Activated T-cell treated with anti-CD3 and anti-CD28 coated beads, Interleukin-2, amount 50 U/mL, for 4 hours (primary cell): ENCODE data around the gene PFAS. TPM values are rescaled to one million over a fixed set of nuclear protein-coding genes. Genes with fewer than 3 reads are reported as not detected.

Experiments used
- ATAC-seq, 2 donors: fragments of 200-7000 bp; cut with Tn5 transposase; one replicate each; pipeline ENCODE4 v1.10.0; 2021
- DNase-seq: peaks from one replicate; pipeline ENCODE4 v3.0.0-alpha.2; 2020
- H3K27me3 Mint-ChIP-seq: one replicate; pipeline ENCODE4 v1.8.0; 2021; ENCODE audit warnings: low read depth, mixed read lengths
- H3K36me3 Mint-ChIP-seq: one replicate; pipeline ENCODE4 v1.8.0; 2022; ENCODE audit warnings: mixed read lengths; ENCODE audit not compliant: insufficient read depth
- H3K4me1 Mint-ChIP-seq: one replicate; pipeline ENCODE4 v1.8.0; 2021; ENCODE audit warnings: low read depth, mixed read lengths
- H3K4me3 Mint-ChIP-seq: one replicate; pipeline ENCODE4 v1.8.0; 2021; ENCODE audit warnings: mild to moderate bottlenecking, moderate library complexity, mixed read lengths
- H3K9me3 Mint-ChIP-seq: one replicate; pipeline ENCODE4 v1.8.0; 2021; ENCODE audit warnings: mixed read lengths
- total RNA-seq, 3 donors: library from RNA; stranded (reverse); gene quantifications; one replicate each; pipeline ENCODE4 v1.2.1, GENCODE V29; 2021

Gene PFAS
- total RNA-seq, 3 donors from 2014 or later, result 222 to 271 (median 254) TPM

GRCh38 chr17:8290043-8290442 is 41.0 kb downstream of the PFAS start:
- H3K4me1 Mint-ChIP-seq, result peaks cover 39% of the 10 kb centered on the region
- H3K9me3 Mint-ChIP-seq, result no peaks in the 10 kb centered on the region
- no peak for DNase-seq
- H3K36me3 Mint-ChIP-seq, result peaks cover 3% of the 10 kb centered on the region
- no peak for ATAC-seq
- H3K27me3 Mint-ChIP-seq, result no peaks in the 10 kb centered on the region
- peak overlapping the region; percentile 95 for H3K4me3 Mint-ChIP-seq

- no peak overlapping the region for H3K4me3 Mint-ChIP-seq
- H3K36me3 Mint-ChIP-seq, result peaks cover 3% of the 10 kb centered on the region
- peaks cover 38% of the 10 kb centered on the region for H3K4me1 Mint-ChIP-seq
- DNase-seq, result no peak
- no peaks in the 10 kb centered on the region for H3K9me3 Mint-ChIP-seq
- H3K27me3 Mint-ChIP-seq, result no peaks in the 10 kb centered on the region
- no peak for ATAC-seq
Measured at GRCh38 chr17:8292639-8293395, 43.7 kb downstream of the PFAS start.

- no peaks in the 10 kb centered on the region for H3K27me3 Mint-ChIP-seq
- no peak for DNase-seq
- no peak for ATAC-seq
- H3K36me3 Mint-ChIP-seq, result peaks cover 3% of the 10 kb centered on the region
- H3K4me3 Mint-ChIP-seq, result peak overlapping the region; percentile 89
- no peaks in the 10 kb centered on the region for H3K9me3 Mint-ChIP-seq
- H3K4me1 Mint-ChIP-seq, result peaks cover 29% of the 10 kb centered on the region
Measured at GRCh38 chr17:8294361-8294760, 45.3 kb downstream of the PFAS start.

- Mint-ChIP-seq H3K4me3 (peak overlapping the region; percentile 89), H3K4me1 (peaks cover 24% of the 10 kb centered on the region), H3K9me3 (no peaks in the 10 kb centered on the region), H3K27me3 (no peaks in the 10 kb centered on the region), H3K36me3 (peaks cover 3% of the 10 kb centered on the region)
- no peak for ATAC-seq
- no peak for DNase-seq
Measured at GRCh38 chr17:8294814-8295316, 45.8 kb downstream of the PFAS start.

GRCh38 chr17:8300226-8300625 is 51.1 kb downstream of the PFAS start:
- ATAC-seq (no peak), DNase-seq (no peak)
- H3K36me3 Mint-ChIP-seq, result no peaks in the 10 kb centered on the region
- H3K4me1 Mint-ChIP-seq, result peaks cover 8% of the 10 kb centered on the region
- H3K9me3 Mint-ChIP-seq, result no peaks in the 10 kb centered on the region
- H3K27me3 Mint-ChIP-seq, result no peaks in the 10 kb centered on the region
- H3K4me3 Mint-ChIP-seq, result no peak overlapping the region

- ATAC-seq (peak; percentile 93 to 94), DNase-seq (peak; percentile 57)
- H3K9me3 Mint-ChIP-seq, result no peaks in the 10 kb centered on the region
- no peak overlapping the region for H3K4me3 Mint-ChIP-seq
- no peaks in the 10 kb centered on the region for H3K27me3 Mint-ChIP-seq
- H3K4me1 Mint-ChIP-seq, result peaks cover 8% of the 10 kb centered on the region
- no peaks in the 10 kb centered on the region for H3K36me3 Mint-ChIP-seq
Measured at GRCh38 chr17:8300627-8301242, 51.6 kb downstream of the PFAS start.

GRCh38 chr17:8310601-8311123 is 61.6 kb downstream of the PFAS start:
- Mint-ChIP-seq H3K27me3 (peaks cover 21% of the 10 kb centered on the region), H3K4me1 (no peaks in the 10 kb centered on the region), H3K36me3 (no peaks in the 10 kb centered on the region), H3K9me3 (no peaks in the 10 kb centered on the region), H3K4me3 (no peak overlapping the region)
- DNase-seq (no peak), ATAC-seq (no peak)

GRCh38 chr17:8311131-8311790 is 62.2 kb downstream of the PFAS start:
- H3K9me3 Mint-ChIP-seq, result no peaks in the 10 kb centered on the region
- no peaks in the 10 kb centered on the region for H3K36me3 Mint-ChIP-seq
- ATAC-seq, result no peak
- no peak overlapping the region for H3K4me3 Mint-ChIP-seq
- no peaks in the 10 kb centered on the region for H3K4me1 Mint-ChIP-seq
- peaks cover 21% of the 10 kb centered on the region for H3K27me3 Mint-ChIP-seq
- no peak for DNase-seq

GRCh38 chr17:8312251-8312650 is 63.2 kb downstream of the PFAS start:
- ATAC-seq, result no peak
- H3K36me3 Mint-ChIP-seq, result no peaks in the 10 kb centered on the region
- DNase-seq, result no peak
- H3K4me3 Mint-ChIP-seq, result no peak overlapping the region
- no peaks in the 10 kb centered on the region for H3K4me1 Mint-ChIP-seq
- H3K9me3 Mint-ChIP-seq, result no peaks in the 10 kb centered on the region
- H3K27me3 Mint-ChIP-seq, result peaks cover 25% of the 10 kb centered on the region

- ATAC-seq (no peak), DNase-seq (no peak)
- no peaks in the 10 kb centered on the region for H3K9me3 Mint-ChIP-seq
- no peak overlapping the region for H3K4me3 Mint-ChIP-seq
- peaks cover 25% of the 10 kb centered on the region for H3K27me3 Mint-ChIP-seq
- no peaks in the 10 kb centered on the region for H3K36me3 Mint-ChIP-seq
- H3K4me1 Mint-ChIP-seq, result no peaks in the 10 kb centered on the region
Measured at GRCh38 chr17:8312726-8313600, 63.9 kb downstream of the PFAS start.

GRCh38 chr17:8314797-8315763 is 66.0 kb downstream of the PFAS start:
- Mint-ChIP-seq H3K27me3 (peaks cover 25% of the 10 kb centered on the region), H3K4me1 (no peaks in the 10 kb centered on the region), H3K36me3 (no peaks in the 10 kb centered on the region), H3K4me3 (no peak overlapping the region), H3K9me3 (no peaks in the 10 kb centered on the region)
- no peak for DNase-seq
- ATAC-seq, result no peak

- H3K27me3 Mint-ChIP-seq, result peaks cover 25% of the 10 kb centered on the region
- H3K4me1 Mint-ChIP-seq, result no peaks in the 10 kb centered on the region
- DNase-seq (no peak), ATAC-seq (no peak)
- H3K4me3 Mint-ChIP-seq, result no peak overlapping the region
- no peaks in the 10 kb centered on the region for H3K36me3 Mint-ChIP-seq
- H3K9me3 Mint-ChIP-seq, result no peaks in the 10 kb centered on the region
Measured at GRCh38 chr17:8315764-8316217, 66.7 kb downstream of the PFAS start.
